Measurements from ENCODE around the gene MOB3B.

MOB3B gene

GRCh38 chr9:27393054-27393846 is 136.4 kb downstream of the MOB3B start:
- no peak for TF ChIP-seq CTCF (IDR thresholded peaks at IDR 0.05; ENCODE audit: borderline replicate concordance, insufficient read depth, low read depth, low read length)

GRCh38 chr9:27392451-27392850 is 137.2 kb downstream of the MOB3B start:
- no peak overlapping the region for H3K4me3 ChIP-seq (ENCODE audit: low read depth, low read length)
- TF ChIP-seq CTCF (IDR thresholded peaks at IDR 0.05; ENCODE audit: borderline replicate concordance, insufficient read depth, low read depth, low read length) = no peak

More at GRCh38 chr9:27393054-27393846, 136.4 kb downstream of the MOB3B start:
- no peak overlapping the region for H3K4me3 ChIP-seq (ENCODE audit: low read depth, low read length)

GRCh38 chr9:27391040-27391895 is 138.3 kb downstream of the MOB3B start:
- TF ChIP-seq CTCF (IDR thresholded peaks at IDR 0.05; ENCODE audit: borderline replicate concordance, insufficient read depth, low read depth, low read length) = no peak
- no peak overlapping the region for H3K4me3 ChIP-seq (ENCODE audit: low read depth, low read length)

- H3K4me3 ChIP-seq (ENCODE audit: low read depth, low read length) = no peak overlapping the region
- TF ChIP-seq CTCF (IDR thresholded peaks at IDR 0.05; ENCODE audit: borderline replicate concordance, insufficient read depth, low read depth, low read length) = no peak
Observed at GRCh38 chr9:27388150-27388549, 141.5 kb downstream of the MOB3B start.

GRCh38 chr9:27387722-27388121 is 141.9 kb downstream of the MOB3B start:
- no peak overlapping the region for H3K4me3 ChIP-seq (ENCODE audit: low read depth, low read length)
- peak; percentile 9; the same call in 1 of the 2 replicates for TF ChIP-seq CTCF (IDR thresholded peaks at IDR 0.05; ENCODE audit: borderline replicate concordance, insufficient read depth, low read depth, low read length)

GRCh38 chr9:27386571-27387091 is 143.0 kb downstream of the MOB3B start:
- no peak overlapping the region for H3K4me3 ChIP-seq (ENCODE audit: low read depth, low read length)
- no peak for TF ChIP-seq CTCF (IDR thresholded peaks at IDR 0.05; ENCODE audit: borderline replicate concordance, insufficient read depth, low read depth, low read length)

All from GM12875 (cell line).